ENCODE results near the gene ADD2. TPM values are rescaled to one million over a fixed set of nuclear protein-coding genes. Genes with fewer than 3 reads are reported as not detected.

ADD2 gene
- total and polyA plus RNA-seq, 2 donors (not counting 1 experiment from before 2014, with no cell fraction given) = 15.9 to 21.7 TPM

GRCh38 chr2:70767079-70767698 lies 811 bp downstream of the ADD2 start:
- Mint-ChIP-seq H3K9me3 (ENCODE audit: insufficient read depth) (no peaks in the 10 kb centered on the region), H3K4me1 (peaks cover 29% of the 10 kb centered on the region), H3K27me3 (peaks cover 20% of the 10 kb centered on the region), H3K4me3 (peak overlapping the region; percentile 92), H3K27ac (peak overlapping the region; percentile 89)
- Histone ChIP-seq H3K4me2 (replicated peaks; ENCODE audit: low read depth, low read length, poor library complexity, severe bottlenecking) (peak overlapping the region; percentile 90), H3K27me3 (replicated peaks in 1 of 4; ENCODE audit: control extremely low read depth in 1 of 4, control insufficient read depth in 3 of 4, insufficient read depth in 4 of 4, low read length in 3 of 4) (peaks cover 0 to 17% (median 6%) of the 10 kb centered on the region in 4 experiments), H3K4me3 (ENCODE audit: control extremely low read depth in 1 of 5, extremely low read depth in 1 of 5, insufficient read depth in 1 of 5, low read depth in 2 of 5, low read length in 4 of 5) (peak overlapping the region; percentile 50 to 78 (median 76)), H4K20me1 (ENCODE audit: control insufficient read depth, insufficient read depth, low read length, poor library complexity, severe bottlenecking) (peaks cover 6% of the 10 kb centered on the region), H3K9ac (ENCODE audit: low read length) (peak overlapping the region; percentile 78), H3K9me3 (ENCODE audit: control extremely low read depth in 1 of 3, control insufficient read depth in 2 of 3, insufficient read depth in 1 of 3, low read length in 2 of 3) (peaks cover 0 to 1% (median 0%) of the 10 kb centered on the region in 3 donors), H2AFZ (ENCODE audit: insufficient read depth, low read depth, low read length, poor library complexity, severe bottlenecking) (peak overlapping the region; percentile 81), H3K36me3 (replicated peaks in 1 of 2; ENCODE audit: control extremely low read depth in 1 of 2, control insufficient read depth in 1 of 2, extremely low read depth in 1 of 2, insufficient read depth in 2 of 2, low read length in 1 of 2) (no peaks in the 10 kb centered on the region), H3K27ac (ENCODE audit: low read length in 2 of 2) (peak overlapping the region; percentile 58 to 73), H3K4me1 (ENCODE audit: control insufficient read depth in 2 of 2, insufficient read depth in 2 of 2, low read length in 2 of 2) (peaks cover 9 to 13% of the 10 kb centered on the region in 2 donors), H3K79me2 (ENCODE audit: control insufficient read depth, insufficient read depth, low read length) (peaks cover 15% of the 10 kb centered on the region)
- ATAC-seq (ENCODE audit: low read depth) (peak; percentile 70), DNase-seq (peak; percentile 75)
- 1% methylated on average over 42 of the region's 51 CpGs for WGBS (ENCODE audit: insufficient coverage)
- no peak for TF ChIP-seq CTCF (IDR thresholded peaks at IDR 0.05)
- no peak for TF ChIP-seq EZH2 (IDR thresholded peaks at IDR 0.05; ENCODE audit: borderline replicate concordance, insufficient read depth, low read depth, low read length, poor library complexity, severe bottlenecking)
- intact Hi-C loops (cut with micrococcal nuclease) = loop anchor here (5.0 kb wide), 1 partner anchor 465 kb away; the partner anchor contains the start of gene FAM136A
- ChIA-PET CTCF (interaction anchor here (0.7 to 2.7 kb wide), 15 partner anchors 8 to 463 kb away, joined by 3 to 14 read pairs (median 4); partner anchors contain the start of gene FIGLA), POLR2A (interaction anchor here (0.7 kb wide), 1 partner anchor 52 kb away, joined by 3 read pairs; no protein-coding TSS in a partner anchor)

Data from B cell (primary cell).